ENCODE data around the gene CDH13.

Gene CDH13

DNA sequence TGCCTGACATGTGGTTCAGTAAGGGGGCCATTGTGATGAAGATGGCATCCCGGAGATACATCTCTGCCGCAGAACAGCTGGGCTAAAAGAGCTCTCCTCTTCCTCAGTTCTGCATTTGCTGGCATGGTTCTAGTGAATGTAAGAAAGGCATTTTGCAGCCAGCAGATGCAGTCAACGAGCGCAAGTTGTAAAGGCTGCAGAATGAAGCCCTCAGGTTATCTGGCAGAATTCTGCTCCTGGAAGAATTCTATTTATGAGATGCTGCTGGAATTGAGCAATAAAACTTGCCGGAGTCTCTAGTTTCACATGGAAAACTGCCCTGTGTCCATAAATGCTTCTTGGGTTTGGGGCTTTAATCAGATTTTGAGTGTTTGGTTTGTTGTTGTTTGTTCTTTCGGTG lies 1004.2 kb downstream of the CDH13 start:
- Histone ChIP-seq H3K36me3 (ENCODE audit: control insufficient read depth, insufficient read depth, low read length, severe bottlenecking) (no peaks in the 10 kb centered on the region), H3K9me3 (ENCODE audit: control insufficient read depth, low read length) (no peaks in the 10 kb centered on the region), H3K27me3 (replicated peaks; ENCODE audit: control insufficient read depth, insufficient read depth, low read length) (no peaks in the 10 kb centered on the region), H3K4me3 (ENCODE audit: low read length) (no peak overlapping the region), H3K9ac (ENCODE audit: low read length) (no peak overlapping the region), H3K4me1 (ENCODE audit: control insufficient read depth, insufficient read depth, low read length) (no peaks in the 10 kb centered on the region)
- peak; percentile 34 for DNase-seq (ENCODE audit: low read depth)

- H3K9ac ChIP-seq (ENCODE audit: low read length): no peak overlapping the region
- no peaks in the 10 kb centered on the region for H3K4me1 ChIP-seq (ENCODE audit: control insufficient read depth, insufficient read depth, low read length)
- H3K9me3 ChIP-seq (ENCODE audit: control insufficient read depth, low read length): no peaks in the 10 kb centered on the region
- no peaks in the 10 kb centered on the region for H3K36me3 ChIP-seq (ENCODE audit: control insufficient read depth, insufficient read depth, low read length, severe bottlenecking)
- DNase-seq (ENCODE audit: low read depth): no peak
- H3K4me3 ChIP-seq (ENCODE audit: low read length): no peak overlapping the region
- no peaks in the 10 kb centered on the region for H3K27me3 ChIP-seq (replicated peaks; ENCODE audit: control insufficient read depth, insufficient read depth, low read length)
Measured at GRCh38 chr16:83633286-83633685, 1006.5 kb downstream of the CDH13 start.

DNA sequence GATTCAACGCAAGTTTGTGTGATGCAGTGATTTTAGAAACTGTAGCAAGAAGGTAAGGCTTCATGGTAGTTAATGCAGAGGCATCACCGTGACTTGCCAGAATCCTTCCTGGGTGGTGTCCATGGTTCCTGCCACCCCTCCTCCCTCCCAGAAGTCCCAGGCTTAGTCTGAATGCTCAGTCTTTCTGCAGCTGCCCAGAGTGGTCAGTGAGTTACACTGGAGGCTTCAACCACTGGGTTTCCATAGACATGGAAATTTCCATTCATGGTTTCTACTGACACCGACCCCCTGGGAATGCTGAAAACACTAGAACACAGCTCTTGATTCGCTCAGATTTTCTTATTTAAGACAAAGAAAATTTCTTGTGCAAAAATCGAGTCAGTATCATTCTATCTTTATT lies 1021.6 kb downstream of the CDH13 start:
- Histone ChIP-seq H3K9me3 (ENCODE audit: control insufficient read depth, low read length) (no peaks in the 10 kb centered on the region), H3K9ac (ENCODE audit: low read length) (no peak overlapping the region), H3K4me1 (ENCODE audit: control insufficient read depth, insufficient read depth, low read length) (peaks cover 7% of the 10 kb centered on the region), H3K36me3 (ENCODE audit: control insufficient read depth, insufficient read depth, low read length, severe bottlenecking) (no peaks in the 10 kb centered on the region), H3K27me3 (replicated peaks; ENCODE audit: control insufficient read depth, insufficient read depth, low read length) (peaks cover 4% of the 10 kb centered on the region), H3K4me3 (ENCODE audit: low read length) (no peak overlapping the region)
- DNase-seq (ENCODE audit: low read depth): no peak

- Histone ChIP-seq H3K4me1 (ENCODE audit: control insufficient read depth, insufficient read depth, low read length) (peaks cover 10% of the 10 kb centered on the region), H3K27me3 (replicated peaks; ENCODE audit: control insufficient read depth, insufficient read depth, low read length) (peaks cover 4% of the 10 kb centered on the region), H3K9ac (ENCODE audit: low read length) (no peak overlapping the region), H3K36me3 (ENCODE audit: control insufficient read depth, insufficient read depth, low read length, severe bottlenecking) (no peaks in the 10 kb centered on the region), H3K4me3 (ENCODE audit: low read length) (no peak overlapping the region), H3K9me3 (ENCODE audit: control insufficient read depth, low read length) (no peaks in the 10 kb centered on the region)
- DNase-seq (ENCODE audit: low read depth): no peak
Measured at GRCh38 chr16:83651871-83652270, 1025.1 kb downstream of the CDH13 start.

GRCh38 chr16:83652943-83653342 lies 1026.2 kb downstream of the CDH13 start:
- Histone ChIP-seq H3K36me3 (ENCODE audit: control insufficient read depth, insufficient read depth, low read length, severe bottlenecking) (no peaks in the 10 kb centered on the region), H3K9me3 (ENCODE audit: control insufficient read depth, low read length) (no peaks in the 10 kb centered on the region), H3K4me3 (ENCODE audit: low read length) (no peak overlapping the region), H3K4me1 (ENCODE audit: control insufficient read depth, insufficient read depth, low read length) (peaks cover 10% of the 10 kb centered on the region), H3K9ac (ENCODE audit: low read length) (no peak overlapping the region), H3K27me3 (replicated peaks; ENCODE audit: control insufficient read depth, insufficient read depth, low read length) (peaks cover 4% of the 10 kb centered on the region)
- peak; percentile 26 for DNase-seq (ENCODE audit: low read depth)

GRCh38 chr16:83653785-83654184 lies 1027.0 kb downstream of the CDH13 start:
- H3K9ac ChIP-seq (ENCODE audit: low read length): no peak overlapping the region
- no peaks in the 10 kb centered on the region for H3K9me3 ChIP-seq (ENCODE audit: control insufficient read depth, low read length)
- H3K36me3 ChIP-seq (ENCODE audit: control insufficient read depth, insufficient read depth, low read length, severe bottlenecking): no peaks in the 10 kb centered on the region
- no peak for DNase-seq (ENCODE audit: low read depth)
- H3K4me3 ChIP-seq (ENCODE audit: low read length): no peak overlapping the region
- H3K27me3 ChIP-seq (replicated peaks; ENCODE audit: control insufficient read depth, insufficient read depth, low read length): peaks cover 4% of the 10 kb centered on the region
- peaks cover 10% of the 10 kb centered on the region for H3K4me1 ChIP-seq (ENCODE audit: control insufficient read depth, insufficient read depth, low read length)

GRCh38 chr16:83660282-83660681 lies 1033.5 kb downstream of the CDH13 start:
- H3K36me3 ChIP-seq (ENCODE audit: control insufficient read depth, insufficient read depth, low read length, severe bottlenecking): no peaks in the 10 kb centered on the region
- H3K4me3 ChIP-seq (ENCODE audit: low read length): no peak overlapping the region
- no peak for DNase-seq (ENCODE audit: low read depth)
- no peak overlapping the region for H3K9ac ChIP-seq (ENCODE audit: low read length)
- H3K9me3 ChIP-seq (ENCODE audit: control insufficient read depth, low read length): peaks cover 2% of the 10 kb centered on the region
- no peaks in the 10 kb centered on the region for H3K4me1 ChIP-seq (ENCODE audit: control insufficient read depth, insufficient read depth, low read length)
- no peaks in the 10 kb centered on the region for H3K27me3 ChIP-seq (replicated peaks; ENCODE audit: control insufficient read depth, insufficient read depth, low read length)

DNA sequence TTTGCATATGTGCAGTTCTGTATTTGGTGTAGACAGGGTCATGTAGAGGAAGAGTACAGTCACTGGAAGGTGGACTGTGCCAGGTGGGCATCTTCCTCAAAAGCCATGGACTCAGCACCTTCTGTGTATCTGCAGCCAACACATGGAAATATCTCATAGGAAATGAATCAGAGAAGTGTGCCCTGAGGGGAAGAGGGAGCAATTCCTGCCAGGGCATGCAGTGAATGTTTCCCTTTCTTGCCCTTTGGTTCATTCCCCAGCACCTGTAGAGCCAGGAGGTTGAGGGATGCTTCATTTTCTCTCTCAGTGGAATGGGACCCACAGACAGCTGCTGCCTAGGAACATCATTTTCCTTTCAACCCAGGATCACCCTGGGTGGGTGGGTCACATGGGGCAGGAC lies 1034.9 kb downstream of the CDH13 start:
- no peak for DNase-seq (ENCODE audit: low read depth)
- Histone ChIP-seq H3K9ac (ENCODE audit: low read length) (no peak overlapping the region), H3K4me1 (ENCODE audit: control insufficient read depth, insufficient read depth, low read length) (no peaks in the 10 kb centered on the region), H3K4me3 (ENCODE audit: low read length) (no peak overlapping the region), H3K36me3 (ENCODE audit: control insufficient read depth, insufficient read depth, low read length, severe bottlenecking) (no peaks in the 10 kb centered on the region), H3K9me3 (ENCODE audit: control insufficient read depth, low read length) (peaks cover 2% of the 10 kb centered on the region), H3K27me3 (replicated peaks; ENCODE audit: control insufficient read depth, insufficient read depth, low read length) (no peaks in the 10 kb centered on the region)

- H3K4me3 ChIP-seq (ENCODE audit: low read length): no peak overlapping the region
- H3K9ac ChIP-seq (ENCODE audit: low read length): no peak overlapping the region
- DNase-seq (ENCODE audit: low read depth): no peak
Measured at GRCh38 chr16:83666449-83666848, 1039.7 kb downstream of the CDH13 start.

GRCh38 chr16:83669456-83669855 lies 1042.7 kb downstream of the CDH13 start:
- H3K4me3 ChIP-seq (ENCODE audit: low read length): no peak overlapping the region
- H3K27me3 ChIP-seq (replicated peaks; ENCODE audit: control insufficient read depth, insufficient read depth, low read length): no peaks in the 10 kb centered on the region
- H3K36me3 ChIP-seq (ENCODE audit: control insufficient read depth, insufficient read depth, low read length, severe bottlenecking): no peaks in the 10 kb centered on the region
- H3K9ac ChIP-seq (ENCODE audit: low read length): no peak overlapping the region
- DNase-seq (ENCODE audit: low read depth): no peak
- peaks cover 9% of the 10 kb centered on the region for H3K9me3 ChIP-seq (ENCODE audit: control insufficient read depth, low read length)
- H3K4me1 ChIP-seq (ENCODE audit: control insufficient read depth, insufficient read depth, low read length): no peaks in the 10 kb centered on the region

More at GRCh38 chr16:83666449-83666848, 1039.7 kb downstream of the CDH13 start:
- Histone ChIP-seq H3K27me3 (replicated peaks; ENCODE audit: control insufficient read depth, insufficient read depth, low read length) (no peaks in the 10 kb centered on the region), H3K9me3 (ENCODE audit: control insufficient read depth, low read length) (peaks cover 9% of the 10 kb centered on the region), H3K36me3 (ENCODE audit: control insufficient read depth, insufficient read depth, low read length, severe bottlenecking) (no peaks in the 10 kb centered on the region), H3K4me1 (ENCODE audit: control insufficient read depth, insufficient read depth, low read length) (no peaks in the 10 kb centered on the region)

DNA sequence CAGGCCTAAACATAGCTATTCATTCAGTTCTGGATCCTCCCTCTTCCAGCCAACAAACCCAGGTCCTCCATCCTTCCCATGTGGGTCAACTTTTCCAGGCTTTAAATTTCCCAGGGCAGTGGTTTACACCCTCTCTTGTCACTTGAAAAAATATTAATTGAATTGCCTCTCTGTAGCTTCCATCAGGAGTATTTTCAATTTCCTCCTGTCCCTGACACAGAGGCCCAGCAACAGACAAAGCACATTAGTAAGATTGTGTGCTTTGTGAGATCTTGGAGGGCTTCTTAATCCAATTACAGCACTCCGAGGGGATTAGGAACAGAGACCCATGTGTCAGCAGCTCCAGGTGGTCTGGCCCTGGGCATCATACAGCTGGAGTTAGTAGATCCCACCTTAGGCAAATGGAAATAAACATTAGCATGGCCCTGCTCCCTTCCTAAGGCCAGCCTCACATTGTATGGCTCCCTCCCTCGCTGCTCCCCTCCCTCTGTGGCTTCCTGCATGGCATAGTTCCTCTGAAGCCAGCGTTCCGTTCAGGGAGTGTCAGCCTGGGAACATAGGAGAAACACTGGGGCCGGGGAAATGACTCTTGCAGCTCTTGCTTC lies 1048.3 kb downstream of the CDH13 start:
- DNase-seq (ENCODE audit: low read depth): no peak
- H3K4me1 ChIP-seq (ENCODE audit: control insufficient read depth, insufficient read depth, low read length): no peaks in the 10 kb centered on the region

DNA sequence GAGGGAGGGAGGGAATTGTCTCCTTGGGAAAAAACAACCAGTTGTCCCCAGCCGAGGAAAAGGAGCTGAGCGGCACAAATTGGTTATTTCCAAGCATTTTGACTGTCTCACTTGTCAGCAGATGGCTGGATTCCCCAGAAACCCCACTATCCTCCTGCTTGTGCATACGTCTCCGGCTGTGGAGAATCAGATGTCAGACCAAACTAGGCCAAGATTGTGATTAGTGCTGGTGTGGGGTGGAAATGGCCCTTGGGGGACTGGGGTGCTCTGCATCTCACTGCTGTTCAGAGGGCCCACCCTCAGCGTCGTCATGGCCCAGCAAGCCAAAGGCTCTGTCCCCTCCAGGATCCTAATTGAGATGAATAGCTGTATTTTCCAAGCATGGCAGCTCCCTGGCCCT lies 1049.3 kb downstream of the CDH13 start:
- Histone ChIP-seq H3K36me3 (ENCODE audit: control insufficient read depth, insufficient read depth, low read length, severe bottlenecking) (no peaks in the 10 kb centered on the region), H3K4me1 (ENCODE audit: control insufficient read depth, insufficient read depth, low read length) (no peaks in the 10 kb centered on the region), H3K4me3 (ENCODE audit: low read length) (no peak overlapping the region), H3K9me3 (ENCODE audit: control insufficient read depth, low read length) (no peaks in the 10 kb centered on the region), H3K27me3 (replicated peaks; ENCODE audit: control insufficient read depth, insufficient read depth, low read length) (peaks cover 1% of the 10 kb centered on the region), H3K9ac (ENCODE audit: low read length) (no peak overlapping the region)
- DNase-seq (ENCODE audit: low read depth): no peak

More for the DNA sequence above, 1048.3 kb downstream of the CDH13 start:
- Histone ChIP-seq H3K27me3 (replicated peaks; ENCODE audit: control insufficient read depth, insufficient read depth, low read length) (no peaks in the 10 kb centered on the region), H3K9me3 (ENCODE audit: control insufficient read depth, low read length) (peaks cover 6% of the 10 kb centered on the region), H3K36me3 (ENCODE audit: control insufficient read depth, insufficient read depth, low read length, severe bottlenecking) (no peaks in the 10 kb centered on the region), H3K9ac (ENCODE audit: low read length) (no peak overlapping the region), H3K4me3 (ENCODE audit: low read length) (no peak overlapping the region)

Data from adipocyte (in vitro differentiated cells).